ENCODE data around the gene AKAP8L. TPM values are rescaled to one million over a fixed set of nuclear protein-coding genes. Genes with fewer than 3 reads are reported as not detected.

The AKAP8L gene
- total and polyA plus RNA-seq, 2 donors (not counting 1 experiment from before 2014, with no cell fraction given): 184 to 211 TPM

DNA sequence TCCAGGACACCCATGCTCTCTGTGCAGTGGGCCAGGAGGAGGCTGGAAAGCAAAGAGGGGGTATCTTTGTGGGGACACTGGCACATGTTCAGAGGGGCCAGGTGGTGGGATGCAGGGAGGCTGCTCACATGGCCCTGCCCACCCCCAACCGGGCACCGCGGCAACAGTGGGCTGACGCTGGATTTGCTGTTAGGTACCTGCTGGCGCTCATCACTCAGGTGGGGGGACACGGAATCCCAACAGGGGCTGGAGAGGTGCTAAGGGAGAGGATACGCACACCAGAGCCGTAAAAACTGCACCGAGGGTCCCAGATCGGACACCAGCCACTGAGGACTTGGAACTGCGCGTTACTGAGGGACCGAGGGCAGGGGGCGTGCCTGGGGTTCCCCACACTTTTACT is 19.2 kb downstream of the AKAP8L start:
- Histone ChIP-seq H3K36me3 (replicated peaks in 1 of 2; ENCODE audit: control extremely low read depth in 1 of 2, control insufficient read depth in 1 of 2, extremely low read depth in 1 of 2, insufficient read depth in 2 of 2, low read length in 1 of 2) (peaks cover 4 to 81% of the 10 kb centered on the region in 2 experiments), H3K4me3 (ENCODE audit: control extremely low read depth in 1 of 5, extremely low read depth in 1 of 5, insufficient read depth in 1 of 5, low read depth in 2 of 5, low read length in 4 of 5) (no peak overlapping the region), H4K20me1 (ENCODE audit: control insufficient read depth, insufficient read depth, low read length, poor library complexity, severe bottlenecking) (peaks cover 65% of the 10 kb centered on the region), H3K9ac (ENCODE audit: low read length) (no peak overlapping the region), H3K4me1 (ENCODE audit: control insufficient read depth in 2 of 2, insufficient read depth in 2 of 2, low read length in 2 of 2) (peaks cover 5 to 9% of the 10 kb centered on the region in 2 donors), H3K27me3 (replicated peaks in 1 of 4; ENCODE audit: control extremely low read depth in 1 of 4, control insufficient read depth in 3 of 4, insufficient read depth in 4 of 4, low read length in 3 of 4) (no peaks in the 10 kb centered on the region), H2AFZ (ENCODE audit: insufficient read depth, low read depth, low read length, poor library complexity, severe bottlenecking) (no peak overlapping the region), H3K27ac (ENCODE audit: low read length in 2 of 2) (no peak overlapping the region), H3K4me2 (replicated peaks; ENCODE audit: low read depth, low read length, poor library complexity, severe bottlenecking) (no peak overlapping the region), H3K79me2 (ENCODE audit: control insufficient read depth, insufficient read depth, low read length) (peaks cover 59% of the 10 kb centered on the region), H3K9me3 (ENCODE audit: control extremely low read depth in 1 of 3, control insufficient read depth in 2 of 3, insufficient read depth in 1 of 3, low read length in 2 of 3) (no peaks in the 10 kb centered on the region)
- H3K4me1 Mint-ChIP-seq: peaks cover 18% of the 10 kb centered on the region
- ATAC-seq (ENCODE audit: low read depth): no peak
- no peaks in the 10 kb centered on the region for H3K27me3 Mint-ChIP-seq
- ChIA-PET CTCF (no interaction called here), POLR2A (no interaction called here)
- over 99% methylated on average over 12 of the region's 14 CpGs for WGBS (ENCODE audit: insufficient coverage)
- H3K9me3 Mint-ChIP-seq (ENCODE audit: insufficient read depth): no peaks in the 10 kb centered on the region
- H3K4me3 Mint-ChIP-seq: no peak overlapping the region
- TF ChIP-seq, protein P1, sequence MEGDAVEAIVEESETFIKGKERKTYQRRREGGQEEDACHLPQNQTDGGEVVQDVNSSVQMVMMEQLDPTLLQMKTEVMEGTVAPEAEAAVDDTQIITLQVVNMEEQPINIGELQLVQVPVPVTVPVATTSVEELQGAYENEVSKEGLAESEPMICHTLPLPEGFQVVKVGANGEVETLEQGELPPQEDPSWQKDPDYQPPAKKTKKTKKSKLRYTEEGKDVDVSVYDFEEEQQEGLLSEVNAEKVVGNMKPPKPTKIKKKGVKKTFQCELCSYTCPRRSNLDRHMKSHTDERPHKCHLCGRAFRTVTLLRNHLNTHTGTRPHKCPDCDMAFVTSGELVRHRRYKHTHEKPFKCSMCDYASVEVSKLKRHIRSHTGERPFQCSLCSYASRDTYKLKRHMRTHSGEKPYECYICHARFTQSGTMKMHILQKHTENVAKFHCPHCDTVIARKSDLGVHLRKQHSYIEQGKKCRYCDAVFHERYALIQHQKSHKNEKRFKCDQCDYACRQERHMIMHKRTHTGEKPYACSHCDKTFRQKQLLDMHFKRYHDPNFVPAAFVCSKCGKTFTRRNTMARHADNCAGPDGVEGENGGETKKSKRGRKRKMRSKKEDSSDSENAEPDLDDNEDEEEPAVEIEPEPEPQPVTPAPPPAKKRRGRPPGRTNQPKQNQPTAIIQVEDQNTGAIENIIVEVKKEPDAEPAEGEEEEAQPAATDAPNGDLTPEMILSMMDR (IDR thresholded peaks at IDR 0.05): no peak
- no peak for TF ChIP-seq EZH2 (IDR thresholded peaks at IDR 0.05; ENCODE audit: borderline replicate concordance, insufficient read depth, low read depth, low read length, poor library complexity, severe bottlenecking)
- intact Hi-C loops (cut with micrococcal nuclease): no loop called here
- DNase-seq: no peak
- no peak overlapping the region for H3K27ac Mint-ChIP-seq

DNA sequence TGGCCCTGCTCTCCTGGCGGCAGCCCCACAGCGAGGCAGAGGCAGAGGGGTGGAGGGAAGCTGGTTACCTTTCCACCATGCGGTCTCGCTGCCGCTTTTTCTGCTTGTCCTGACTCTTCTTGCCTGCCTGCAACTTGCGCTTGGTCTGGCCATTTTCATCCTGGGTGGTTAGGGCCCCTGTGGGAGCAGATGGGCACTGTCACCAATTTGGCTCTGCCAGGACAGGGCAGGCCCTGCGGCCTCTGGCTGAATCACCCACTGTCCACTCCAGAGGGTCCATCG is 19.6 kb downstream of the AKAP8L start:
- POLR2A ChIA-PET: no interaction called here
- CTCF ChIA-PET: no interaction called here
- H3K79me2 ChIP-seq (ENCODE audit: control insufficient read depth, insufficient read depth, low read length): peaks cover 55% of the 10 kb centered on the region

More for the DNA sequence above, 19.6 kb downstream of the AKAP8L start:
- Mint-ChIP-seq H3K27ac (no peak overlapping the region), H3K4me1 (peaks cover 13% of the 10 kb centered on the region), H3K27me3 (no peaks in the 10 kb centered on the region), H3K4me3 (no peak overlapping the region), H3K9me3 (ENCODE audit: insufficient read depth) (no peaks in the 10 kb centered on the region)
- no peak for DNase-seq
- Histone ChIP-seq H3K36me3 (replicated peaks in 1 of 2; ENCODE audit: control extremely low read depth in 1 of 2, control insufficient read depth in 1 of 2, extremely low read depth in 1 of 2, insufficient read depth in 2 of 2, low read length in 1 of 2) (peaks cover 4 to 79% of the 10 kb centered on the region in 2 experiments), H3K4me3 (ENCODE audit: control extremely low read depth in 1 of 5, extremely low read depth in 1 of 5, insufficient read depth in 1 of 5, low read depth in 2 of 5, low read length in 4 of 5) (no peak overlapping the region), H3K9ac (ENCODE audit: low read length) (no peak overlapping the region), H3K4me1 (ENCODE audit: control insufficient read depth in 2 of 2, insufficient read depth in 2 of 2, low read length in 2 of 2) (peaks cover under 1 to 4% of the 10 kb centered on the region in 2 donors), H2AFZ (ENCODE audit: insufficient read depth, low read depth, low read length, poor library complexity, severe bottlenecking) (no peak overlapping the region), H3K4me2 (replicated peaks; ENCODE audit: low read depth, low read length, poor library complexity, severe bottlenecking) (no peak overlapping the region), H3K27ac (ENCODE audit: low read length in 2 of 2) (no peak overlapping the region), H3K9me3 (ENCODE audit: control extremely low read depth in 1 of 3, control insufficient read depth in 2 of 3, insufficient read depth in 1 of 3, low read length in 2 of 3) (no peaks in the 10 kb centered on the region), H4K20me1 (ENCODE audit: control insufficient read depth, insufficient read depth, low read length, poor library complexity, severe bottlenecking) (peaks cover 60% of the 10 kb centered on the region), H3K27me3 (replicated peaks in 1 of 4; ENCODE audit: control extremely low read depth in 1 of 4, control insufficient read depth in 3 of 4, insufficient read depth in 4 of 4, low read length in 3 of 4) (no peaks in the 10 kb centered on the region)
- no peak for TF ChIP-seq EZH2 (IDR thresholded peaks at IDR 0.05; ENCODE audit: borderline replicate concordance, insufficient read depth, low read depth, low read length, poor library complexity, severe bottlenecking)
- TF ChIP-seq, protein P1 (IDR thresholded peaks at IDR 0.05): no peak
- 96% methylated on average over 8 of the region's 8 CpGs for WGBS (ENCODE audit: insufficient coverage)
- intact Hi-C loops (cut with micrococcal nuclease): no loop called here
- no peak for ATAC-seq (ENCODE audit: low read depth)
